ENCODE data around the gene CIAO1. TPM values are rescaled to one million over a fixed set of nuclear protein-coding genes. Genes with fewer than 3 reads are reported as not detected.

CIAO1 gene
- total and polyA plus RNA-seq, 2 of the 13 experiments (the other 11 are each of a cell fraction or from before 2014, with no cell fraction given), result 99.3 to 120 TPM

GRCh38 chr2:96251721-96252292 is 14.2 kb upstream of the CIAO1 start (continued):
- TF ChIP-seq, protein P1, sequence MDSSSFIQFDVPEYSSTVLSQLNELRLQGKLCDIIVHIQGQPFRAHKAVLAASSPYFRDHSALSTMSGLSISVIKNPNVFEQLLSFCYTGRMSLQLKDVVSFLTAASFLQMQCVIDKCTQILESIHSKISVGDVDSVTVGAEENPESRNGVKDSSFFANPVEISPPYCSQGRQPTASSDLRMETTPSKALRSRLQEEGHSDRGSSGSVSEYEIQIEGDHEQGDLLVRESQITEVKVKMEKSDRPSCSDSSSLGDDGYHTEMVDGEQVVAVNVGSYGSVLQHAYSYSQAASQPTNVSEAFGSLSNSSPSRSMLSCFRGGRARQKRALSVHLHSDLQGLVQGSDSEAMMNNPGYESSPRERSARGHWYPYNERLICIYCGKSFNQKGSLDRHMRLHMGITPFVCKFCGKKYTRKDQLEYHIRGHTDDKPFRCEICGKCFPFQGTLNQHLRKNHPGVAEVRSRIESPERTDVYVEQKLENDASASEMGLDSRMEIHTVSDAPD (CRISPR knock-in tag; IDR thresholded peaks at IDR 0.05), result no peak
- no peak for TF ChIP-seq NR1H2 (CRISPR knock-in tag; IDR thresholded peaks at IDR 0.05; ENCODE audit: borderline replicate concordance, low read depth)
- TF ChIP-seq KLF15 (CRISPR knock-in tag; IDR thresholded peaks at IDR 0.05; ENCODE audit: borderline replicate concordance), result no peak
- 0 out of 2 replicates have a peak, but pooled peaks have one; percentile 1 for TF ChIP-seq MAX (IDR thresholded peaks at IDR 0.05)
- TF ChIP-seq, protein P2, sequence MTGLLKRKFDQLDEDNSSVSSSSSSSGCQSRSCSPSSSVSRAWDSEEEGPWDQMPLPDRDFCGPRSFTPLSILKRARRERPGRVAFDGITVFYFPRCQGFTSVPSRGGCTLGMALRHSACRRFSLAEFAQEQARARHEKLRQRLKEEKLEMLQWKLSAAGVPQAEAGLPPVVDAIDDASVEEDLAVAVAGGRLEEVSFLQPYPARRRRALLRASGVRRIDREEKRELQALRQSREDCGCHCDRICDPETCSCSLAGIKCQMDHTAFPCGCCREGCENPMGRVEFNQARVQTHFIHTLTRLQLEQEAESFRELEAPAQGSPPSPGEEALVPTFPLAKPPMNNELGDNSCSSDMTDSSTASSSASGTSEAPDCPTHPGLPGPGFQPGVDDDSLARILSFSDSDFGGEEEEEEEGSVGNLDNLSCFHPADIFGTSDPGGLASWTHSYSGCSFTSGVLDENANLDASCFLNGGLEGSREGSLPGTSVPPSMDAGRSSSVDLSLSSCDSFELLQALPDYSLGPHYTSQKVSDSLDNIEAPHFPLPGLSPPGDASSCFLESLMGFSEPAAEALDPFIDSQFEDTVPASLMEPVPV (CRISPR knock-in tag; IDR thresholded peaks at IDR 0.05), result no peak
- TF ChIP-seq MTF2 (CRISPR knock-in tag; IDR thresholded peaks at IDR 0.05; ENCODE audit: borderline replicate concordance), result no peak
- TF ChIP-seq, protein P3, sequence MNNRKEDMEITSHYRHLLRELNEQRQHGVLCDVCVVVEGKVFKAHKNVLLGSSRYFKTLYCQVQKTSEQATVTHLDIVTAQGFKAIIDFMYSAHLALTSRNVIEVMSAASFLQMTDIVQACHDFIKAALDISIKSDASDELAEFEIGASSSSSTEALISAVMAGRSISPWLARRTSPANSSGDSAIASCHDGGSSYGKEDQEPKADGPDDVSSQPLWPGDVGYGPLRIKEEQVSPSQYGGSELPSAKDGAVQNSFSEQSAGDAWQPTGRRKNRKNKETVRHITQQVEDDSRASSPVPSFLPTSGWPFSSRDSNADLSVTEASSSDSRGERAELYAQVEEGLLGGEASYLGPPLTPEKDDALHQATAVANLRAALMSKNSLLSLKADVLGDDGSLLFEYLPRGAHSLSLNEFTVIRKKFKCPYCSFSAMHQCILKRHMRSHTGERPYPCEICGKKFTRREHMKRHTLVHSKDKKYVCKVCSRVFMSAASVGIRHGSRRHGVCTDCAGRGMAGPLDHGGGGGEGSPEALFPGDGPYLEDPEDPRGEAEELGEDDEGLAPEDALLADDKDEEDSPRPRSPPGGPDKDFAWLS (CRISPR knock-in tag; IDR thresholded peaks at IDR 0.05; ENCODE audit: borderline replicate concordance), result no peak
- no peak for TF ChIP-seq SNAPC2 (CRISPR knock-in tag; IDR thresholded peaks at IDR 0.05)
- no peak for TF ChIP-seq HNF4G (IDR thresholded peaks at IDR 0.05; ENCODE audit: borderline replicate concordance, low read depth, low read length)
- TF ChIP-seq HNF4G (CRISPR knock-in tag; IDR thresholded peaks at IDR 0.05; ENCODE audit: borderline replicate concordance, low read depth), result no peak
- TF ChIP-seq SAP130 (CRISPR knock-in tag; IDR thresholded peaks at IDR 0.05; ENCODE audit: low read depth), result peak; percentile 77
- no peak for TF ChIP-seq ZNF7 (CRISPR knock-in tag; IDR thresholded peaks at IDR 0.05)
- no peak for TF ChIP-seq JUN (CRISPR knock-in tag; IDR thresholded peaks at IDR 0.05)
- TF ChIP-seq ATF1 (CRISPR knock-in tag; IDR thresholded peaks at IDR 0.05), result no peak
- TF ChIP-seq ZNF652 (CRISPR knock-in tag; IDR thresholded peaks at IDR 0.05; ENCODE audit: borderline replicate concordance, low read depth), result no peak
- no peak for TF ChIP-seq TEF (CRISPR knock-in tag; IDR thresholded peaks at IDR 0.05)
- TF ChIP-seq, protein P4, sequence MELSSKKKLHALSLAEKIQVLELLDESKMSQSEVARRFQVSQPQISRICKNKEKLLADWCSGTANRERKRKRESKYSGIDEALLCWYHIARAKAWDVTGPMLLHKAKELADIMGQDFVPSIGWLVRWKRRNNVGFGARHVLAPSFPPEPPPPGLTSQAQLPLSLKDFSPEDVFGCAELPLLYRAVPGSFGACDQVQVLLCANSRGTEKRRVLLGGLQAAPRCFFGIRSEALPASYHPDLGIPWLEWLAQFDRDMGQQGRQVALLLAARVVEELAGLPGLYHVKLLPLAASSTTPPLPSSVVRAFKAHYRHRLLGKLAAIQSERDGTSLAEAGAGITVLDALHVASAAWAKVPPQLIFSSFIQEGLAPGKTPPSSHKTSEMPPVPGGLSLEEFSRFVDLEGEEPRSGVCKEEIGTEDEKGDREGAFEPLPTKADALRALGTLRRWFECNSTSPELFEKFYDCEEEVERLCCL (CRISPR knock-in tag; IDR thresholded peaks at IDR 0.05; ENCODE audit: borderline replicate concordance), result no peak
- no peak for TF ChIP-seq TGIF2 (CRISPR knock-in tag; IDR thresholded peaks at IDR 0.05)
- no peak for TF ChIP-seq MTF1 (CRISPR knock-in tag; IDR thresholded peaks at IDR 0.05)

All from HepG2 (cell line).